ENCODE results near the gene GABBR2. TPM values are rescaled to one million over a fixed set of nuclear protein-coding genes. Genes with fewer than 3 reads are reported as not detected.

GABBR2 gene
- total and polyA plus RNA-seq, 2 experiments from 2014 or later: 0.89 to 1.3 TPM

- H3K4me3 Mint-ChIP-seq: no peak overlapping the region
- H3K9me3 Mint-ChIP-seq: peaks cover 18% of the 10 kb centered on the region
- H3K27me3 ChIP-seq (ENCODE audit: insufficient read depth): no peaks in the 10 kb centered on the region
Measured at GRCh38 chr9:98639133-98639532, 69.6 kb downstream of the GABBR2 start.

More at GRCh38 chr9:98639133-98639532, 69.6 kb downstream of the GABBR2 start:
- no peaks in the 10 kb centered on the region for H3F3A ChIP-seq (replicated peaks; ENCODE audit: low read depth)
- no peak for TF ChIP-seq REST (IDR thresholded peaks at IDR 0.05; ENCODE audit: unreplicated experiment)
- no peak for TF ChIP-seq ZNF114 (CRISPR knock-in tag; IDR thresholded peaks at IDR 0.05)
- no peak for TF ChIP-seq ZNF462 (CRISPR knock-in tag; IDR thresholded peaks at IDR 0.05)
- TF ChIP-seq ZNF331 (CRISPR knock-in tag; IDR thresholded peaks at IDR 0.05; ENCODE audit: low read depth): no peak
- no peak for TF ChIP-seq CREB1 (CRISPR knock-in tag; IDR thresholded peaks at IDR 0.05; ENCODE audit: low read depth)
- TF ChIP-seq JUNB (IDR thresholded peaks at IDR 0.05; ENCODE audit: unreplicated experiment): no peak
- no peak for TF ChIP-seq STAT1 (IDR thresholded peaks at IDR 0.05; ENCODE audit: unreplicated experiment)
- TF ChIP-seq EZH2phosphoT487 (IDR thresholded peaks at IDR 0.05; ENCODE audit: unreplicated experiment): no peak
- TF ChIP-seq POLR2AphosphoS5 (IDR thresholded peaks at IDR 0.05; ENCODE audit: low read depth): no peak
- no peak for TF ChIP-seq ETS1 (IDR thresholded peaks at IDR 0.05)
- TF ChIP-seq NANOG (IDR thresholded peaks at IDR 0.05; ENCODE audit: borderline replicate concordance): no peak
- TF ChIP-seq EZH2 (IDR thresholded peaks at IDR 0.05; ENCODE audit: low read depth, unreplicated experiment): no peak
- no peaks in the 10 kb centered on the region for H3K36me3 ChIP-seq (ENCODE audit: insufficient read depth)
- no peaks in the 10 kb centered on the region for H4K20me1 ChIP-seq (replicated peaks; ENCODE audit: insufficient read depth)
- Mint-ChIP-seq H3K27ac (no peak overlapping the region), H3K36me3 (ENCODE audit: low read depth) (peaks cover 4% of the 10 kb centered on the region; the same call in 1 of the 3 replicates), H3K27me3 (ENCODE audit: insufficient read depth, low read depth, poor library complexity) (peaks cover 6% of the 10 kb centered on the region), H3K4me1 (peaks cover 9% of the 10 kb centered on the region)
- H3K79me2 ChIP-seq (replicated peaks; ENCODE audit: insufficient read depth): no peaks in the 10 kb centered on the region
- H2AFZ ChIP-seq: no peak overlapping the region
- H3K4me1 ChIP-seq (ENCODE audit: insufficient read depth): no peaks in the 10 kb centered on the region
- H3K4me3 ChIP-seq: no peak overlapping the region
- H3K4me2 ChIP-seq: no peak overlapping the region
- ATAC-seq: no peak
- no peak for DNase-seq (ENCODE audit: low spot score)
- H3K9me2 ChIP-seq (ENCODE audit: insufficient read depth): no peaks in the 10 kb centered on the region
- H3K27ac ChIP-seq (ENCODE audit: low read depth): no peak overlapping the region

Data from GM23338 (cell line).